ENCODE results near the gene PBLD. TPM values are rescaled to one million over a fixed set of nuclear protein-coding genes. Genes with fewer than 3 reads are reported as not detected.

Gene PBLD
- total RNA-seq, 1 donor from 2014 or later = 4.7 TPM

DNA sequence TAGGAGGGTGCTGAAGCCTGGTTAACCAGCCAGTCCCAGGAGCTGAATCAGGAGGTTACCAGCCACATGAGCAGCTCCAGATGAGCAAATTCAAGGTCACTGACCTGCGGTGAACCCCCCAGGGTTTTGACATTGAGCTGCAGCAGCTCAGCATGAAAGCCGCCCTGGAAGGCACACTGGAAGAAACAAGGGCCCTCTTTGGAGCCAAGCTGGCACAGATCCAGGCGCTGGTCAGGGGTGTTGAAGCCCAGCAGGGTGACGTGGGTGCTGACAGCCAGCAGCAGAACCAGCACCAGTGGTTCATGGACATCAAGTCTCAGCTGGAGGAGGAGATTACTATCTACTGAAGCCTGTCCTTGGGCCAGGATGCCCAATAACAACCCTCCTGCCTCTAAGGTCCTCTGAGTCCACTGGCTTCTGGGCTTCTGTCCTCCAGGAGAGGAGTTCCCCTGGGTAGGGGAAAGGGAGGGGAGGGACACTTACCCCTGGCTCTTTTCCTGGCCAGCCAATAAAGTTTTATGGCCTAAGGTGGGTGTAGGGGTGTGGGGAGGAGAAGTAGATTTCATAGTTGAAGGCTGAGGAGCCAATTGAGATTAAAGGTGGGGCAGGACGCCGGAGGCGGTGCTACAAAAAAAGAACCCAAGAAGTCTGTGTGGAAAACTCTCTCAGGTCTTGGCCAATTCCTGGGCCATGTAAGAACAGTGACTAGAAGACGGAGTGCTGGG is 71.4 kb downstream of the PBLD start:
- Mint-ChIP-seq H3K4me1 (no peaks in the 10 kb centered on the region), H3K27ac (no peak overlapping the region), H3K4me3 (no peak overlapping the region), H3K36me3 (ENCODE audit: low read depth) (no peaks in the 10 kb centered on the region), H3K9me3 (peaks cover 4% of the 10 kb centered on the region), H3K27me3 (no peaks in the 10 kb centered on the region)
- TF ChIP-seq, protein P1, sequence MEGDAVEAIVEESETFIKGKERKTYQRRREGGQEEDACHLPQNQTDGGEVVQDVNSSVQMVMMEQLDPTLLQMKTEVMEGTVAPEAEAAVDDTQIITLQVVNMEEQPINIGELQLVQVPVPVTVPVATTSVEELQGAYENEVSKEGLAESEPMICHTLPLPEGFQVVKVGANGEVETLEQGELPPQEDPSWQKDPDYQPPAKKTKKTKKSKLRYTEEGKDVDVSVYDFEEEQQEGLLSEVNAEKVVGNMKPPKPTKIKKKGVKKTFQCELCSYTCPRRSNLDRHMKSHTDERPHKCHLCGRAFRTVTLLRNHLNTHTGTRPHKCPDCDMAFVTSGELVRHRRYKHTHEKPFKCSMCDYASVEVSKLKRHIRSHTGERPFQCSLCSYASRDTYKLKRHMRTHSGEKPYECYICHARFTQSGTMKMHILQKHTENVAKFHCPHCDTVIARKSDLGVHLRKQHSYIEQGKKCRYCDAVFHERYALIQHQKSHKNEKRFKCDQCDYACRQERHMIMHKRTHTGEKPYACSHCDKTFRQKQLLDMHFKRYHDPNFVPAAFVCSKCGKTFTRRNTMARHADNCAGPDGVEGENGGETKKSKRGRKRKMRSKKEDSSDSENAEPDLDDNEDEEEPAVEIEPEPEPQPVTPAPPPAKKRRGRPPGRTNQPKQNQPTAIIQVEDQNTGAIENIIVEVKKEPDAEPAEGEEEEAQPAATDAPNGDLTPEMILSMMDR (IDR thresholded peaks at IDR 0.05) = no peak
- intact Hi-C loops (cut with micrococcal nuclease) = no loop called here
- POLR2A ChIA-PET = no interaction called here
- CTCF ChIA-PET = no interaction called here
- DNase-seq (no peak), ATAC-seq (ENCODE audit: low read depth) (no peak)

DNA sequence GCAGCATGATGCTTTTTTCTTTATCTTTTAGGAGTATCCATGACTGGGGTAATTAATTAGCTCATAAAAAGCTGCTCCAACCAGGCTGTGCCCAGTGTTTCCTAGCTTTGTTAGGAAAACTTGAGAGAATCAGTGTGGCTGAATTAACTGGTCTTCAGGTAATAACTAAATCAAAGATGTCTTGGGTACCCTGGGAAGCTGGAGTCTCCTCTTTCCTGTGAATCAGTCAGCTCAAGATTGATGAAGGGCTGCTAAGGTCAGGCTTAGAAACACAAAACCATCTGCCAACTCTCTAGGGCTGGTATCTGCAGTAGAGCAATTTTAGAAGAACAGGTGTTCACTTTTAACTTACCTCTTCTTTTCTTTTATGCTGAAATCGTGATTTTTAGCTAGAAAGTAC is 79.4 kb downstream of the PBLD start:
- ATAC-seq (ENCODE audit: low read depth) = no peak
- TF ChIP-seq, protein P1 (IDR thresholded peaks at IDR 0.05) = no peak
- no peak for DNase-seq
- Mint-ChIP-seq H3K36me3 (ENCODE audit: low read depth) (no peaks in the 10 kb centered on the region), H3K4me1 (peaks cover 6% of the 10 kb centered on the region), H3K27me3 (no peaks in the 10 kb centered on the region), H3K27ac (no peak overlapping the region), H3K4me3 (no peak overlapping the region), H3K9me3 (no peaks in the 10 kb centered on the region)
- intact Hi-C loops (cut with micrococcal nuclease) = no loop called here
- ChIA-PET POLR2A (no interaction called here), CTCF (no interaction called here)

DNA sequence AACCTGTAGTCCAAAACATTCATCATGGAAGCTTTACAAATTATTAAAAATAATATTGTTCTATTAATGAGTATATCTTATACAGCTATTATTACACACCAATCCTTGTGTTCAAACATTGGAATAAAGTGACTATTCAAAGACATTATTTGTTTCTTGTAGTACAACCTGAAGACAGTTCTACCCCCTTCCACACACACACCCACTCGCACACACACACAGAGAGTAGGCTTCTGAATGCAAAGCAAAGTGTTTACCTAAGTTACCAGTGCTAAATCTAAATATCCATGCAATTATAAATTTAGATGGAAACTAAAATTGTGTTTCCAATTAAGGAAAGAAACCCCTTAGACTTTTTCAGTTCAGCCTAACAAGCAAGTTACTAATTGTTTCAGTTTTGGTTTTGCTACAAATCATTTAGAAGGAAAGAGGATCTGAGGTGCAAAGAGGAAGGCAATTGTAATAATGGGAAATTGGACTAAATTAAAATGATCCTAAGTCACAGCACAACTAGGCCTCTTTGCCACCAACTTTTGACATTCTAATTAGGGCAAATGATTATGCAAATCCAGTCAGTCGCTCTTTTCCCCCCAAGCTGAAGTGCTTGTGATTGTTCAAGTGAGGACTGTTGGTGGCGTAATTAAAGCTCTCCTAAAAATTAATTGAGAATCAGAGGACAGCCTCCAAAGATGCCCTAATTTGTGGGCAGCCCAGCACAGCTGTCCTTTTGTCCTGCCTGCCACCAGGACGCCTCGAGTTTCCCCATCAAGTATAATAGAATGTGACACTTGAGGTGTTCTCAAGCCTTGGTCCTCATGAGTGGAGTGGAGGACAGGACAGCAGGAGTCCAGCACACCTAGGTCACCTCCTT is 80.9 kb downstream of the PBLD start:
- DNase-seq (no peak), ATAC-seq (ENCODE audit: low read depth) (no peak)
- Mint-ChIP-seq H3K4me3 (no peak overlapping the region), H3K4me1 (peaks cover 6% of the 10 kb centered on the region), H3K27ac (no peak overlapping the region), H3K27me3 (no peaks in the 10 kb centered on the region), H3K9me3 (no peaks in the 10 kb centered on the region), H3K36me3 (ENCODE audit: low read depth) (no peaks in the 10 kb centered on the region)
- TF ChIP-seq, protein P1 (IDR thresholded peaks at IDR 0.05) = no peak
- ChIA-PET POLR2A (no interaction called here), CTCF (interaction anchor here (0.7 kb wide), 1 partner anchor 17 kb away, joined by 3 read pairs; no protein-coding TSS in a partner anchor)
- intact Hi-C loops (cut with micrococcal nuclease) = no loop called here

DNA sequence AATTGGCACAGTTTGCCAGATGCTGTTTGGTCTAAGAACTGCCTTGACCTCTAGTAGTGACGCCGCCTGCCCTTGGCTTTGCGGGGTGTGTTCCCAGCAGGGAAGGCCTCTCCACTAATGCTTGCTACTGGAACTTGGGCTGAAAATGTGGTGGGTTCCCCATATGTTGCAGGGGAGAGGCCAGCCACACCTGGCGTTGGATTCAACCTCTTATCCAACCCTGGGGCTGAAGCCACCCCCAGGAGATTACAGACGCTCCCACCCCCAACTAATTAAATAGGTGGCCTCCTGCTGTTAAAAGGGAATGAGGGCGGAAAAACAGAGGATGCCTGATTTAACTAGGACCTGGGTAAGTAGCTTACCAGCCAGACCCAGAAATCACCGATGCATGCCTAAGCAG is 81.6 kb downstream of the PBLD start:
- CTCF ChIA-PET = interaction anchor here (0.7 kb wide), 1 partner anchor 18 kb away, joined by 3 read pairs; no protein-coding TSS in a partner anchor
- Mint-ChIP-seq H3K4me3 (no peak overlapping the region), H3K9me3 (no peaks in the 10 kb centered on the region), H3K27me3 (no peaks in the 10 kb centered on the region), H3K4me1 (peaks cover 6% of the 10 kb centered on the region), H3K36me3 (ENCODE audit: low read depth) (no peaks in the 10 kb centered on the region), H3K27ac (no peak overlapping the region)
- intact Hi-C loops (cut with micrococcal nuclease) = no loop called here
- DNase-seq = no peak
- ATAC-seq (ENCODE audit: low read depth) = no peak
- POLR2A ChIA-PET = no interaction called here
- TF ChIP-seq, protein P1 (IDR thresholded peaks at IDR 0.05) = no peak

DNA sequence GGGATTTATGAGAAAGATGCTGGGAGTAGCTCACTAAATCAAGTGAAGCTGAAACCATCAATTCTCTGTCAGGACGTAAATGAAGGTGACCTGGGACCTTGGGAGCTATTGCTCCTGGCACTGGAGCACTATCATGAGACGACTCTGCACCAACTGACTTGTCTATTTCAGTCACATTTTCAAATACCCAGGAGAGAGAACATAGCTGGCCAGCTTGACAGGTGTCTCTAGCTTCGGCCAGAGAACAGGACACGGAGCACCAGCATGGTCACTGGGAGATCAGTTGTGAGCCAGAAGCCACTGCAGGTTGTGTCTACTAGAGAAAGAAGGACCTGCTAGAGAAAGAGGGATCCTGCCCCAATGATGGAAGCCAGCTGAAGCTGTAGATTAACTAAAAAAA is 83.4 kb downstream of the PBLD start:
- ChIA-PET POLR2A (no interaction called here), CTCF (no interaction called here)
- Mint-ChIP-seq H3K27ac (no peak overlapping the region), H3K36me3 (ENCODE audit: low read depth) (no peaks in the 10 kb centered on the region), H3K4me3 (no peak overlapping the region), H3K27me3 (no peaks in the 10 kb centered on the region), H3K4me1 (peaks cover 6% of the 10 kb centered on the region), H3K9me3 (no peaks in the 10 kb centered on the region)
- TF ChIP-seq, protein P1 (IDR thresholded peaks at IDR 0.05) = no peak
- DNase-seq (no peak), ATAC-seq (ENCODE audit: low read depth) (no peak)
- intact Hi-C loops (cut with micrococcal nuclease) = no loop called here
